Measurements from ENCODE around the gene NEDD4. TPM values are rescaled to one million over a fixed set of nuclear protein-coding genes. Genes with fewer than 3 reads are reported as not detected.

NEDD4 gene
- total and polyA plus RNA-seq, 12 donors: 2.5 to 20.5 (median 9.5) TPM

DNA sequence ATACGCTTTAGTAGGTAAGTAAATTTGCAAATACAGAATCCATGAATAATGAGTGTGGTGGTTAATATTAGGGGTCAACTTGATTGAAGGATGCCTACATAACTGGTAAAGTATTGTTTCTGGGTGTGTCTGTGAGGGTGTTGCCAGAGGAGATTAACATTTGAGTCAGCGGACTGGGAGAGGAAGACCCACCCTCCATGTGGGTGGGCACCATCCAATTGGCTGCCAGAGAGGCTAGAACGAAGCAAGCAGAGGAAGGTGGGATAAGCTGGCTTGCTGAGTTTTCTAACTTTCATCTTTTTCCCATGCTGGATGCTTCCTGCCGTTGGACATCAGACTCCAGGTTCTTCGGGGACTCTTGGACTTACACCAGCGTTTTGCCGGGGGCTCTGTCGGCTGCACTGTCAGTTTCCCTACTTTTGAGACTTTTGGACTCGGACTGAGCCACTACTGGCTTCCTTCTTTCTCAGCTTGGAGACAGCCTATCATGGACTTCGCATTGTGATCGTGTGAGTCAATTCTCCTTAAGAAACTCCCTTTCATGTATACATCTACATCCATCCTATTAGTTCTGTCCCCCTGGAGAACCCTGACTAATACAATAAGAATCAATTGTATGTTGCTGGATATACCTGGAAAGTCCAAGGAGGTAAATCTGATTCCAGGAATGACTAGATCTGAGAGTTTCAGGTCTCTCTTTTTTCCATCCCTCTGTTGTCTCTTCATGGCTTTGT lies 25.8 kb upstream of the NEDD4 start:
- WGBS, 4 donors: 82 to 85% (median 83%) methylated on average over 11 of the region's 11 CpGs
- no peak for DNase-seq
- TF ChIP-seq, protein P1, sequence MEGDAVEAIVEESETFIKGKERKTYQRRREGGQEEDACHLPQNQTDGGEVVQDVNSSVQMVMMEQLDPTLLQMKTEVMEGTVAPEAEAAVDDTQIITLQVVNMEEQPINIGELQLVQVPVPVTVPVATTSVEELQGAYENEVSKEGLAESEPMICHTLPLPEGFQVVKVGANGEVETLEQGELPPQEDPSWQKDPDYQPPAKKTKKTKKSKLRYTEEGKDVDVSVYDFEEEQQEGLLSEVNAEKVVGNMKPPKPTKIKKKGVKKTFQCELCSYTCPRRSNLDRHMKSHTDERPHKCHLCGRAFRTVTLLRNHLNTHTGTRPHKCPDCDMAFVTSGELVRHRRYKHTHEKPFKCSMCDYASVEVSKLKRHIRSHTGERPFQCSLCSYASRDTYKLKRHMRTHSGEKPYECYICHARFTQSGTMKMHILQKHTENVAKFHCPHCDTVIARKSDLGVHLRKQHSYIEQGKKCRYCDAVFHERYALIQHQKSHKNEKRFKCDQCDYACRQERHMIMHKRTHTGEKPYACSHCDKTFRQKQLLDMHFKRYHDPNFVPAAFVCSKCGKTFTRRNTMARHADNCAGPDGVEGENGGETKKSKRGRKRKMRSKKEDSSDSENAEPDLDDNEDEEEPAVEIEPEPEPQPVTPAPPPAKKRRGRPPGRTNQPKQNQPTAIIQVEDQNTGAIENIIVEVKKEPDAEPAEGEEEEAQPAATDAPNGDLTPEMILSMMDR (IDR thresholded peaks at IDR 0.05): no peak
- TF ChIP-seq POLR2A (IDR thresholded peaks at IDR 0.05): no peak
- intact Hi-C loops (cut with DNase I): no loop called here
- no peaks in the 10 kb centered on the region for H3K9me3 ChIP-seq (replicated peaks in 1 of 3)
- H3K36me3 ChIP-seq (replicated peaks in 1 of 2): no peaks in the 10 kb centered on the region
- no peaks in the 10 kb centered on the region for H3K27me3 ChIP-seq
- H3K27ac ChIP-seq: no peak overlapping the region
- no peaks in the 10 kb centered on the region for H3K4me1 ChIP-seq (replicated peaks in 1 of 2)
- no peak overlapping the region for H3K4me3 ChIP-seq

- Histone ChIP-seq H3K27me3 (no peaks in the 10 kb centered on the region), H3K4me3 (no peak overlapping the region), H3K27ac (no peak overlapping the region), H3K36me3 (replicated peaks in 1 of 2) (no peaks in the 10 kb centered on the region), H3K4me1 (replicated peaks in 1 of 2) (no peaks in the 10 kb centered on the region), H3K9me3 (replicated peaks in 1 of 3) (no peaks in the 10 kb centered on the region)
- intact Hi-C loops (cut with DNase I): no loop called here
- 31 to 44% (median 41%) methylated on average over 1 of the region's 1 CpG for WGBS, 4 donors
- no peak for DNase-seq
- TF ChIP-seq, protein P1 (IDR thresholded peaks at IDR 0.05): no peak
- TF ChIP-seq POLR2A (IDR thresholded peaks at IDR 0.05): no peak
These were observed 24.5 kb upstream of the NEDD4 start for GRCh38 chr15:56017920-56018319.

DNA sequence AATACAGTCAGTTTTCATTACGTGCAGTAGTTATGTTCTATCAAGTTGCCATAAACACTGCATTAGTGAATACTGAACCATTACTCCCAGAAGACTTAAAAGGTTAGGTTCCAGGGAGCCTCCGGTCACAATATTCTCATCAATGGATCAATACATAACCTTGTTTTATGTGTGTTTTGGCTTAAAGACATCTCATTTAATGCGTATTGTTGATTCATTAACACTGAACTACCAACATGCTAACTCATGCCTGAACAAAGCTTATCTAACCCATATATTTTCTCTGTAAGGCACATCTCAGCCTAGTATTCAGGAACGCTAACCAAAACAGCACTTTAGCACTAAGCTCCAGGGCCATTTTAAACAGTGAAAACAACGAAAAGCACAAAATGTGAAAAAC lies 24.1 kb upstream of the NEDD4 start:
- Histone ChIP-seq H3K27ac (no peak overlapping the region), H3K4me3 (no peak overlapping the region), H3K9me3 (replicated peaks in 1 of 3) (no peaks in the 10 kb centered on the region), H3K36me3 (replicated peaks in 1 of 2) (no peaks in the 10 kb centered on the region), H3K27me3 (no peaks in the 10 kb centered on the region), H3K4me1 (replicated peaks in 1 of 2) (no peaks in the 10 kb centered on the region)
- no peak for DNase-seq
- TF ChIP-seq, protein P1 (IDR thresholded peaks at IDR 0.05): no peak
- TF ChIP-seq POLR2A (IDR thresholded peaks at IDR 0.05): no peak
- intact Hi-C loops (cut with DNase I): no loop called here
- WGBS, 4 donors: 74 to 80% (median 78%) methylated on average over 5 of the region's 5 CpGs

- WGBS, 4 donors: 71 to 84% (median 79%) methylated on average over 3 of the region's 3 CpGs
- TF ChIP-seq, protein P1 (IDR thresholded peaks at IDR 0.05): no peak
- TF ChIP-seq POLR2A (IDR thresholded peaks at IDR 0.05): no peak
- intact Hi-C loops (cut with DNase I): no loop called here
These were observed 22.9 kb upstream of the NEDD4 start for GRCh38 chr15:56016281-56016680.

More at GRCh38 chr15:56016281-56016680, 22.9 kb upstream of the NEDD4 start:
- Histone ChIP-seq H3K4me3 (no peak overlapping the region), H3K27ac (no peak overlapping the region), H3K27me3 (no peaks in the 10 kb centered on the region), H3K36me3 (replicated peaks in 1 of 2) (no peaks in the 10 kb centered on the region), H3K9me3 (replicated peaks in 1 of 3) (no peaks in the 10 kb centered on the region), H3K4me1 (replicated peaks in 1 of 2) (no peaks in the 10 kb centered on the region)
- no peak for DNase-seq
